Keratinocyte (primary cell): ENCODE measurements around the gene HMCN2. TPM values are rescaled to one million over a fixed set of nuclear protein-coding genes. Genes with fewer than 3 reads are reported as not detected.

Experiments
- DNase-seq: peaks from one replicate; pipeline ENCODE4 v3.0.0-alpha.2; 2011; ENCODE audit warnings: low read depth, missing footprints, low spot score
- FAIRE-seq: peaks from 2 replicates; lab custom pipeline; 2011; peaks lifted over from hg19 to GRCh38; lab: Jason Lieb, UNC
- H2AFZ ChIP-seq: 2 replicates; pipeline ENCODE4 v1.6.0; 2012; ENCODE audit warnings: low read length, control low read depth, inconsistent platforms; ENCODE audit not compliant: control insufficient read depth
- H3K27ac ChIP-seq: 2 replicates; pipeline ENCODE4 v1.5.1; 2011; ENCODE audit warnings: low read length; ENCODE audit not compliant: control insufficient read depth, insufficient read depth
- H3K27me3 ChIP-seq: 3 replicates; pipeline ENCODE4 v1.6.0; 2011; ENCODE audit warnings: low read length; ENCODE audit not compliant: control insufficient read depth, insufficient read depth; ENCODE audit errors: extremely low read depth
- H3K36me3 ChIP-seq, 2 experiments: 2 replicates in 1 of 2; 3 replicates in 1 of 2; pipeline ENCODE4 v1.5.1; 2011; ENCODE audit warnings: low read length in 2 of 2, mild to moderate bottlenecking in 1 of 2; ENCODE audit not compliant: control insufficient read depth in 2 of 2, insufficient read depth in 2 of 2; ENCODE audit errors: extremely low read depth in 1 of 2
- H3K4me1 ChIP-seq: 3 replicates; pipeline ENCODE4 v1.5.1; 2011; ENCODE audit warnings: low read length; ENCODE audit not compliant: control insufficient read depth, insufficient read depth; ENCODE audit errors: extremely low read depth
- H3K4me2 ChIP-seq: 3 replicates; pipeline ENCODE4 v1.6.0; 2011; ENCODE audit warnings: low read depth, low read length; ENCODE audit not compliant: control insufficient read depth, insufficient read depth; ENCODE audit errors: extremely low read depth
- H3K4me3 ChIP-seq, 3 experiments: fragments of 200-600 bp in 1 of 3; sonication (generic) in 1 of 3; 2 replicates in 2 of 3; 3 replicates in 1 of 3; pipeline ENCODE4 v1.5.1; 2011 to 2016; ENCODE audit warnings: low read length in 3 of 3, mild to moderate bottlenecking in 3 of 3, control low read depth in 2 of 3, inconsistent platforms in 1 of 3, low read depth in 1 of 3, mixed read lengths in 1 of 3, mixed run types in 1 of 3, moderate library complexity in 1 of 3; ENCODE audit not compliant: control insufficient read depth in 2 of 3, insufficient read depth in 2 of 3; ENCODE audit errors: extremely low read depth in 1 of 3
- H3K79me2 ChIP-seq: 2 replicates; pipeline ENCODE4 v1.6.0; 2012; ENCODE audit warnings: low read length; ENCODE audit not compliant: control insufficient read depth, insufficient read depth
- H3K9ac ChIP-seq: 3 replicates; pipeline ENCODE4 v1.6.0; 2011; ENCODE audit warnings: low read length; ENCODE audit not compliant: control insufficient read depth, insufficient read depth; ENCODE audit errors: extremely low read depth
- H3K9me1 ChIP-seq: 3 replicates; pipeline ENCODE4 v1.6.0; 2011; ENCODE audit warnings: low read length; ENCODE audit not compliant: control insufficient read depth, insufficient read depth; ENCODE audit errors: extremely low read depth
- H3K9me3 ChIP-seq: 2 replicates; pipeline ENCODE4 v1.5.1; 2012; ENCODE audit warnings: low read depth, low read length; ENCODE audit not compliant: control insufficient read depth
- H4K20me1 ChIP-seq: 3 replicates; pipeline ENCODE4 v1.6.0; 2011; ENCODE audit warnings: low read length; ENCODE audit not compliant: control insufficient read depth, insufficient read depth; ENCODE audit errors: extremely low read depth
- EZH2 ChIP-seq: IDR thresholded peaks from one replicate; pipeline ENCODE4 v1.6.1; 2012; ENCODE audit warnings: inconsistent platforms, mild to moderate bottlenecking, low read length, moderate library complexity
- dilution Hi-C: fragments of 300-500 bp; cut with MboI; formaldehyde crosslinking; loops from one replicate; pipeline ENCODE4 v1.7.0; 2020; ENCODE audit warnings: low sequenced_read_pairs; ENCODE audit not compliant: extremely low pct_ligation_motif_present
- polyA plus RNA-seq, 5 experiments: library from polyadenylated mRNA; depleted of rRNA in 3 of 5; stranded (reverse) in 3 of 5; stranded (forward) in 1 of 5; unstranded in 1 of 5; fragments of >200 nt; gene quantifications; 1 replicate in 1 of 5; 2 replicates in 3 of 5; 3 replicates in 1 of 5; pipeline versions ENCODE4 v1.2.1 to v1.2.3, GENCODE V29; 2011 to 2012; ENCODE audit warnings: missing spikeins in 2 of 5, low read depth in 1 of 5, low replicate concordance in 1 of 5
- TF ChIP-seq, protein P1 (sequence below), 3 experiments: IDR thresholded peaks in 1 of 3; conservative IDR thresholded peaks in 1 of 3; optimal IDR thresholded peaks in 1 of 3; 2 replicates in 2 of 3; 3 replicates in 1 of 3; pipeline versions ENCODE3 to v1.5.1; 2011; ENCODE audit warnings: low read length in 3 of 3, mild to moderate bottlenecking in 3 of 3, moderate library complexity in 2 of 3, control low read depth in 1 of 3, inconsistent platforms in 1 of 3; ENCODE audit not compliant: insufficient read depth in 2 of 3; ENCODE audit errors: extremely low read depth in 1 of 3

Gene HMCN2
- polyA plus RNA-seq, 1 donor (not counting 4 experiments of a cell fraction or from before 2014, with no cell fraction given) = not detected

DNA sequence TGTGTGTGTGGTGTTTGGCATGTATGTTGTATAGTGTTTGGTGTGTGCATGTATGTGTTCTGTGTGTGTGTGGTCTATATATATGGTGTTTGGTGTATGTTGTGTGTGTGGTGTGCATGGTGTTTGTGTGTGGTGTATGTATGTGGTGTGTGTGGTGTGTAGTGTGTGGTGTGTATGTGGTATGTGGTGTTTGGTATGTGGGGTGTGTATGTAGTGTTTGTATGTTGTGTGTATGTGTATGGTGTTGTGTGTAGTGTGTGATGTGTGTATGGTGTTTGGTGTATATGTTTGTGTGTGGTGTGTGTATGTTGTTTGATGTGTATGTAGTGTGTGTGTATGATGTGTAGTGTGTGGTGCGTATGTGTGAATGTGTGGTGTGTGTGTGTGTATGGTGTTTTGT is 78.8 kb downstream of the HMCN2 start:
- H3K9me3 ChIP-seq = no peaks in the 10 kb centered on the region
- H3K9ac ChIP-seq = no peak overlapping the region
- no peak overlapping the region for H3K4me2 ChIP-seq
- H3K36me3 ChIP-seq = no peaks in the 10 kb centered on the region
- no peaks in the 10 kb centered on the region for H3K9me1 ChIP-seq
- no peak overlapping the region for H2AFZ ChIP-seq
- H3K27ac ChIP-seq = no peak overlapping the region
- H3K79me2 ChIP-seq = no peaks in the 10 kb centered on the region
- no peak overlapping the region for H3K4me3 ChIP-seq
- no peaks in the 10 kb centered on the region for H4K20me1 ChIP-seq
- TF ChIP-seq EZH2 = no peak
- TF ChIP-seq, protein P1, sequence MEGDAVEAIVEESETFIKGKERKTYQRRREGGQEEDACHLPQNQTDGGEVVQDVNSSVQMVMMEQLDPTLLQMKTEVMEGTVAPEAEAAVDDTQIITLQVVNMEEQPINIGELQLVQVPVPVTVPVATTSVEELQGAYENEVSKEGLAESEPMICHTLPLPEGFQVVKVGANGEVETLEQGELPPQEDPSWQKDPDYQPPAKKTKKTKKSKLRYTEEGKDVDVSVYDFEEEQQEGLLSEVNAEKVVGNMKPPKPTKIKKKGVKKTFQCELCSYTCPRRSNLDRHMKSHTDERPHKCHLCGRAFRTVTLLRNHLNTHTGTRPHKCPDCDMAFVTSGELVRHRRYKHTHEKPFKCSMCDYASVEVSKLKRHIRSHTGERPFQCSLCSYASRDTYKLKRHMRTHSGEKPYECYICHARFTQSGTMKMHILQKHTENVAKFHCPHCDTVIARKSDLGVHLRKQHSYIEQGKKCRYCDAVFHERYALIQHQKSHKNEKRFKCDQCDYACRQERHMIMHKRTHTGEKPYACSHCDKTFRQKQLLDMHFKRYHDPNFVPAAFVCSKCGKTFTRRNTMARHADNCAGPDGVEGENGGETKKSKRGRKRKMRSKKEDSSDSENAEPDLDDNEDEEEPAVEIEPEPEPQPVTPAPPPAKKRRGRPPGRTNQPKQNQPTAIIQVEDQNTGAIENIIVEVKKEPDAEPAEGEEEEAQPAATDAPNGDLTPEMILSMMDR (optimal IDR thresholded peaks at IDR 0.05 in 1 of 3, IDR thresholded peaks at IDR 0.05 in 1 of 3, conservative IDR thresholded peaks at IDR 0.05 in 1 of 3; ENCODE audit: extremely low read depth in 1 of 3, insufficient read depth in 2 of 3, low read length in 3 of 3) = no peak
- DNase-seq (no peak), FAIRE-seq (no peak)
- no peaks in the 10 kb centered on the region for H3K4me1 ChIP-seq
- dilution Hi-C loops = no loop called here
- H3K27me3 ChIP-seq = no peaks in the 10 kb centered on the region

GRCh38 chr9:130345009-130345896 is 79.7 kb downstream of the HMCN2 start:
- no peaks in the 10 kb centered on the region for H4K20me1 ChIP-seq
- DNase-seq (no peak), FAIRE-seq (no peak)
- H3K4me1 ChIP-seq = no peaks in the 10 kb centered on the region
- H3K4me3 ChIP-seq = no peak overlapping the region
- H3K4me2 ChIP-seq = no peak overlapping the region
- H3K9me1 ChIP-seq = no peaks in the 10 kb centered on the region
- H3K27me3 ChIP-seq = no peaks in the 10 kb centered on the region
- H3K79me2 ChIP-seq = no peaks in the 10 kb centered on the region
- no peak overlapping the region for H2AFZ ChIP-seq
- dilution Hi-C loops = no loop called here
- TF ChIP-seq, protein P1 (optimal IDR thresholded peaks at IDR 0.05 in 1 of 3, IDR thresholded peaks at IDR 0.05 in 1 of 3, conservative IDR thresholded peaks at IDR 0.05 in 1 of 3; ENCODE audit: extremely low read depth in 1 of 3, insufficient read depth in 2 of 3, low read length in 3 of 3) = no peak
- TF ChIP-seq EZH2 = no peak
- no peaks in the 10 kb centered on the region for H3K9me3 ChIP-seq
- no peaks in the 10 kb centered on the region for H3K36me3 ChIP-seq
- no peak overlapping the region for H3K9ac ChIP-seq
- no peak overlapping the region for H3K27ac ChIP-seq
